ENCODE data around the gene RNASE13.

DNA sequence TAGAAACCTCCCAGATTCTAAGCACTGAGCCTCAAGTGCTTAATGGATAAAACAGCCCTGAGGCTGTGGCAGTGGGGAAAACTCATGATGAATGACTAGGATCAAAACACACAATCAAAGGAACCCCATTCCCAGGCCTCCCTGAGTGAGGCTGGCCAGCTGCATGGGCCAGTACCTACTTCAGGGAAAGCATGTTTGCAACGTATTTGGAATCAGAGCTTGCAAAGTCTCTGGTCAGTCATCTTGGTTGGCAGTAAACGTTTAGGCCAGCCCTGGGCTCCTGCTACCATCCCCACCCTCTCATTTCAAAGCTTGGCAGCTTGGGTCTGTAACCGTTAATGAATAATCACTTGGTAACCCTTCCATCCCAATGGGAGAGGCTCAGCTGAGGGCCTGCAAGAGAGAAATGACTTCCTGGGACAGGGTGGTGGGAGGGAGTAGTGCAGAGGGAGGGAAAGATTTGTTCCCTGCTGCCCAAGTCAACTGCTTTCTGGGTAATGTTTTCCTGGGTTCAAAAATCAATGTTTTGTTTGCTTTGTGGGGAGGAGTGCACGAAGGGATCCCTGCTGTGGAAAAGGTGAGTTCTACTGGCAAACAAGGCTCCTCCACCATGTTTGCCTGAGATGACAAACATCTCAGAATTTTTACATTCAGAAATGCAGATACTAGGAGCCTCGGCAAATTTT lies 21.0 kb upstream of the RNASE13 start:
- TF ChIP-seq, protein P1, sequence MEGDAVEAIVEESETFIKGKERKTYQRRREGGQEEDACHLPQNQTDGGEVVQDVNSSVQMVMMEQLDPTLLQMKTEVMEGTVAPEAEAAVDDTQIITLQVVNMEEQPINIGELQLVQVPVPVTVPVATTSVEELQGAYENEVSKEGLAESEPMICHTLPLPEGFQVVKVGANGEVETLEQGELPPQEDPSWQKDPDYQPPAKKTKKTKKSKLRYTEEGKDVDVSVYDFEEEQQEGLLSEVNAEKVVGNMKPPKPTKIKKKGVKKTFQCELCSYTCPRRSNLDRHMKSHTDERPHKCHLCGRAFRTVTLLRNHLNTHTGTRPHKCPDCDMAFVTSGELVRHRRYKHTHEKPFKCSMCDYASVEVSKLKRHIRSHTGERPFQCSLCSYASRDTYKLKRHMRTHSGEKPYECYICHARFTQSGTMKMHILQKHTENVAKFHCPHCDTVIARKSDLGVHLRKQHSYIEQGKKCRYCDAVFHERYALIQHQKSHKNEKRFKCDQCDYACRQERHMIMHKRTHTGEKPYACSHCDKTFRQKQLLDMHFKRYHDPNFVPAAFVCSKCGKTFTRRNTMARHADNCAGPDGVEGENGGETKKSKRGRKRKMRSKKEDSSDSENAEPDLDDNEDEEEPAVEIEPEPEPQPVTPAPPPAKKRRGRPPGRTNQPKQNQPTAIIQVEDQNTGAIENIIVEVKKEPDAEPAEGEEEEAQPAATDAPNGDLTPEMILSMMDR (conservative IDR thresholded peaks at IDR 0.05), result no peak
- TF ChIP-seq EZH2 (IDR thresholded peaks at IDR 0.05; ENCODE audit: low read depth), result no peak

All from PC-9 (cell line).